ENCODE results near the gene RNU7-1. TPM values are rescaled to one million over a fixed set of nuclear protein-coding genes. Genes with fewer than 3 reads are reported as not detected.
A peak's percentile ranks its signal among the peaks of the same experiment; 100 is the strongest.

Gene RNU7-1
- total and polyA plus RNA-seq, 3 donors from 2014 or later = not detected

GRCh38 chr12:6941782-6942181, 1.8 kb upstream of the RNU7-1 start:
- no peaks in the 10 kb centered on the region for H3K27me3 ChIP-seq
- no peak for DNase-seq
- TF ChIP-seq POLR2A (IDR thresholded peaks at IDR 0.05) = no peak
- no peaks in the 10 kb centered on the region for H3K9me3 ChIP-seq
- intact Hi-C loops (cut with DNase I; ENCODE audit: low total_unique reads) = loop anchor here (10.0 kb wide), 1 partner anchor 153 kb away; the partner anchor contains the start of gene C1R
- H3K36me3 ChIP-seq (ENCODE audit: low read depth, missing control alignments) = no peaks in the 10 kb centered on the region
- 68 to 72% methylated on average over 12 of the region's 12 CpGs for WGBS, 2 donors
- no peak overlapping the region for H3K27ac ChIP-seq
- H3K4me3 ChIP-seq = no peak overlapping the region
- H3K4me1 ChIP-seq = peaks cover 47% of the 10 kb centered on the region

GRCh38 chr12:6942331-6942665, 1.3 kb upstream of the RNU7-1 start:
- no peak overlapping the region for H3K4me3 ChIP-seq
- H3K27ac ChIP-seq = peak overlapping the region; percentile 96 to 97
- DNase-seq = no peak
- no peaks in the 10 kb centered on the region for H3K27me3 ChIP-seq
- H3K36me3 ChIP-seq (ENCODE audit: low read depth, missing control alignments) = no peaks in the 10 kb centered on the region
- H3K4me1 ChIP-seq = peaks cover 42% of the 10 kb centered on the region
- intact Hi-C loops (cut with DNase I; ENCODE audit: low total_unique reads) = loop anchor here (10.0 kb wide), 1 partner anchor 153 kb away; the partner anchor contains the start of gene C1R
- WGBS, 2 donors = 72 to 79% methylated on average over 11 of the region's 11 CpGs
- no peaks in the 10 kb centered on the region for H3K9me3 ChIP-seq
- TF ChIP-seq POLR2A (IDR thresholded peaks at IDR 0.05) = no peak
- TF ChIP-seq CTCF (IDR thresholded peaks at IDR 0.05) = no peak

DNA sequence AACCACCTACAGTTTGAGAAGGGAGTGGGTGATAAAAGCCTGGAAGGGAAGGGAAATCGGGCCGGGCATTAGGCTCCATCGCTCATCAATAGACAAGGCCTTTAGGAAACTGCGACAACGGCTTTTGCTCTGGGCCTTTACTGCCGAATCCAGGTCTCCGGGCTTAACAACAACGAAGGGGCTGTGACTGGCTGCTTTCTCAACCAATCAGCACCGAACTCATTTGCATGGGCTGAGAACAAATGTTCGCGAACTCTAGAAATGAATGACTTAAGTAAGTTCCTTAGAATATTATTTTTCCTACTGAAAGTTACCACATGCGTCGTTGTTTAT, 261 bp upstream of the RNU7-1 start:
- peaks cover 35% of the 10 kb centered on the region for H3K4me1 ChIP-seq
- no peaks in the 10 kb centered on the region for H3K27me3 ChIP-seq
- H3K9me3 ChIP-seq = no peaks in the 10 kb centered on the region
- peak overlapping the region; percentile 96 to 97 for H3K27ac ChIP-seq
- 0% methylated on average over 13 of the region's 13 CpGs for WGBS, 2 donors
- TF ChIP-seq CTCF (IDR thresholded peaks at IDR 0.05) (no peak), POLR2A (IDR thresholded peaks at IDR 0.05) (no peak)
- peak overlapping the region; percentile 72 to 80 for H3K4me3 ChIP-seq
- no peaks in the 10 kb centered on the region for H3K36me3 ChIP-seq (ENCODE audit: low read depth, missing control alignments)
- DNase-seq = peak; percentile 97
- intact Hi-C loops (cut with DNase I; ENCODE audit: low total_unique reads) = loop anchor here (10.0 kb wide), 1 partner anchor 151 kb away; the partner anchor contains the start of gene C1R

DNA sequence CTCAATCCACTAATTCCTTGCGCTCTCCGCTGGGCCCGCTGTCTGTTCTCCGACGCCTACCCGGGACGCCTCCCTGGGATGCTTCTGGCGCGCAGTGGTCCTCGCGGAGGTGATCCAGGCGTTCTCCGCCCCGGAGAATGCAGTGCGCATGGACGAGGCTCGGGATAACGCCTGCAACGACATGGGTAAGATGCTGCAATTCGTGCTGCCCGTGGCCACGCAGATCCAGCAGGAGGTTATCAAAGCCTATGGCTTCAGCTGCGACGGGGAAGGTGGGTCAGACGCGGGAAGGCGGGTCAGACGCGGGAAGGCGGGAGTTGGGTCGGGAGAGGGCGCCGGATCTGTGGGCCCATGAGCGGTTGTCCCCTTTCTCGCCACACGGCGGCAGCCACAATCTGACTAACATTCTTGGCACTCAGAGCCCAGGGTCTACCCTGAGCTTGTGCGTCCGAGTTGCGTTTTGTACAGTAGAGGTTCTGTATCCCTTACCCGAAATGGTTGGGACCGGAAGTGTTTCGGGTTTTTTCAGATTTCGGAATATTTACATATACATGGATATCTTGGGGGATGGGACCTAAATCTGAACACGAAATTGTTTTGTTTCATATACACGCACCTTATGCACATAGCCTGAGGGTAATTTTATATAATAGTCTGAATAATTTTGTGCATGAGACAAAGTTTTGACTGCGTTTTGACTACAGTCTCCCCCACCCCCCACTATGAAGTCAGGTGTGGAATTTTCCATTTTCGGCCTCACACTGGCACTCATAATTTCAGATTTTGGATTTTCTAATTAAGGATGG, 968 bp downstream of the RNU7-1 start:
- intact Hi-C loops (cut with DNase I; ENCODE audit: low total_unique reads) = loop anchor here (10.0 kb wide), 1 partner anchor 150 kb away; the partner anchor contains the start of gene C1R
- peak overlapping the region; percentile 72 to 80 for H3K4me3 ChIP-seq
- peak; percentile 95 for DNase-seq
- TF ChIP-seq POLR2A (IDR thresholded peaks at IDR 0.05) = no peak
- peak; percentile 78 to 91 (median 91) for TF ChIP-seq CTCF (IDR thresholded peaks at IDR 0.05)
- H3K36me3 ChIP-seq (ENCODE audit: low read depth, missing control alignments) = no peaks in the 10 kb centered on the region
- no peaks in the 10 kb centered on the region for H3K9me3 ChIP-seq
- 1 to 3% methylated on average over 33 to 47 of the region's 48 CpGs for WGBS, 2 donors
- peaks cover 28% of the 10 kb centered on the region for H3K4me1 ChIP-seq
- H3K27me3 ChIP-seq = no peaks in the 10 kb centered on the region
- H3K27ac ChIP-seq = peak overlapping the region; percentile 96 to 97

DNA sequence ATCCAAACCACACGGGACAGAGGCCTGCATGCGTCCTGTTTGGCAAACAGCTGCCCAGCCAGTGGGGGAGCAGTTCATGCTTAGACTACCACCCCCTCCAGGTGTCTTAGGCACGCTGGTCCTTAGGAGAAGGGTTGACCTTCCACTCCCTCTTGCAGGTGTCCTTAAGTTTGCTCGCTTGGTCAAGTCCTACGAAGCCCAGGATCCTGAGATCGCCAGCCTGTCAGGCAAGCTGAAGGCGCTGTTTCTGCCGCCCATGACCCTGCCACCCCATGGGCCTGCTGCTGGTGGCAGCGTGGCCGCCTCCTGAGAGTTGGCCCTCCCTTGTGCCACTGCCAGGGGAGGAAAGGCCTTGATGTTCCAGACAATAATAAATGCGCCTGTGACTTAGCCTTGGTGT, 2.0 kb downstream of the RNU7-1 start:
- WGBS, 2 donors = 52 to 55% methylated on average over 8 to 11 of the region's 11 CpGs
- H3K27me3 ChIP-seq = no peaks in the 10 kb centered on the region
- peak overlapping the region; percentile 13 to 40 for H3K27ac ChIP-seq
- H3K9me3 ChIP-seq = no peaks in the 10 kb centered on the region
- no peak for DNase-seq
- H3K4me1 ChIP-seq = peaks cover 28% of the 10 kb centered on the region
- H3K36me3 ChIP-seq (ENCODE audit: low read depth, missing control alignments) = no peaks in the 10 kb centered on the region
- intact Hi-C loops (cut with DNase I; ENCODE audit: low total_unique reads) = loop anchor here (10.0 kb wide), 1 partner anchor 149 kb away; the partner anchor contains the start of gene C1R
- TF ChIP-seq POLR2A (IDR thresholded peaks at IDR 0.05) (no peak), CTCF (IDR thresholded peaks at IDR 0.05) (no peak)
- no peak overlapping the region for H3K4me3 ChIP-seq
